ENCODE results near the gene PNPLA5. TPM values are rescaled to one million over a fixed set of nuclear protein-coding genes. Genes with fewer than 3 reads are reported as not detected.
A peak's percentile ranks its signal among the peaks of the same experiment; 100 is the strongest.

The PNPLA5 gene
- total RNA-seq, 1 experiment from 2014 or later: 5.5 TPM

GRCh38 chr22:43886231-43886630 is 5.6 kb downstream of the PNPLA5 start:
- DNase-seq: peak; percentile 20
- Mint-ChIP-seq H3K27me3 (ENCODE audit: low read depth) (peaks cover 16% of the 10 kb centered on the region), H3K9me3 (no peaks in the 10 kb centered on the region), H3K36me3 (ENCODE audit: insufficient read depth in 1 of 3, low read depth in 3 of 3) (peaks cover 5 to 13% (median 8%) of the 10 kb centered on the region in 3 experiments; a peak in 5 of 7 replicates), H3K27ac (no peak overlapping the region), H3K4me1 (peaks cover 7 to 13% of the 10 kb centered on the region in 2 experiments), H3K4me3 (no peak overlapping the region)
- Histone ChIP-seq H2BK15ac (ENCODE audit: low read depth, low read length) (no peak overlapping the region), H3K9ac (ENCODE audit: extremely low read depth, insufficient read length, low read length) (no peak overlapping the region), H2AK5ac (ENCODE audit: insufficient read length, low read length) (no peak overlapping the region), H3K79me2 (ENCODE audit: insufficient read depth, low read length) (no peaks in the 10 kb centered on the region), H3K56ac (ENCODE audit: insufficient read length, low read depth, low read length) (no peak overlapping the region), H3T11ph (ENCODE audit: low read length) (no peak overlapping the region), H3K4me1 (ENCODE audit: insufficient read depth, low read length) (no peaks in the 10 kb centered on the region), H4K91ac (ENCODE audit: insufficient read length, low read depth, low read length) (no peak overlapping the region), H3K23ac (ENCODE audit: insufficient read length, low read depth, low read length) (no peak overlapping the region), H2BK120ac (ENCODE audit: low read depth, low read length, poor library complexity, severe bottlenecking) (no peak overlapping the region), H3K9me3 (ENCODE audit: control insufficient read depth, low read depth, low read length) (no peaks in the 10 kb centered on the region), H3K18ac (ENCODE audit: insufficient read length, low read depth, low read length) (no peak overlapping the region), H2AFZ (ENCODE audit: low read length) (no peak overlapping the region), H3K4ac (ENCODE audit: low read depth, low read length) (no peak overlapping the region), H2BK20ac (ENCODE audit: low read depth, low read length, poor library complexity, severe bottlenecking) (no peak overlapping the region), H3K14ac (ENCODE audit: insufficient read depth, low read length) (no peak overlapping the region), H4K5ac (ENCODE audit: insufficient read length, low read depth, low read length) (no peak overlapping the region), H3K23me2 (ENCODE audit: insufficient read length, low read depth, low read length, poor library complexity, severe bottlenecking) (peaks cover 6% of the 10 kb centered on the region), H3K79me1 (ENCODE audit: insufficient read depth, low read depth, low read length, poor library complexity, severe bottlenecking) (no peaks in the 10 kb centered on the region), H2BK12ac (ENCODE audit: insufficient read length, low read depth, low read length) (no peak overlapping the region), H4K8ac (replicated peaks; ENCODE audit: insufficient read length, low read depth, low read length) (no peak overlapping the region), H3K4me2 (ENCODE audit: insufficient read depth, insufficient read length, low read length) (no peak overlapping the region), H3K27ac (ENCODE audit: insufficient read length, low read depth, low read length) (no peak overlapping the region), H3K27me3 (ENCODE audit: insufficient read depth, low read length) (no peaks in the 10 kb centered on the region), H2BK5ac (ENCODE audit: insufficient read length, low read length) (no peak overlapping the region), H4K20me1 (ENCODE audit: control insufficient read depth, insufficient read depth, insufficient read length) (no peaks in the 10 kb centered on the region)
- no peak for TF ChIP-seq CTCF (conservative IDR thresholded peaks at IDR 0.05)
- no CpG with 5 or more reads among the region's 8 CpGs for WGBS (ENCODE audit: extremely low coverage, insufficient read length, low lambda C conversion rate)

All from H9 (cell line).